GM18520 (cell line): ENCODE results near the gene XIAP.
"Not testable (repeated sequence)": the region's sequence is repeated elsewhere in the genome, so short reads cannot be mapped to it uniquely, and the experiment has no call there.

Experiments
- ATAC-seq: cut with Tn5 transposase; IDR thresholded peaks from one replicate; pipeline ENCODE4 v1.9.1; 2021; ENCODE audit not compliant: unreplicated experiment

Gene XIAP

DNA sequence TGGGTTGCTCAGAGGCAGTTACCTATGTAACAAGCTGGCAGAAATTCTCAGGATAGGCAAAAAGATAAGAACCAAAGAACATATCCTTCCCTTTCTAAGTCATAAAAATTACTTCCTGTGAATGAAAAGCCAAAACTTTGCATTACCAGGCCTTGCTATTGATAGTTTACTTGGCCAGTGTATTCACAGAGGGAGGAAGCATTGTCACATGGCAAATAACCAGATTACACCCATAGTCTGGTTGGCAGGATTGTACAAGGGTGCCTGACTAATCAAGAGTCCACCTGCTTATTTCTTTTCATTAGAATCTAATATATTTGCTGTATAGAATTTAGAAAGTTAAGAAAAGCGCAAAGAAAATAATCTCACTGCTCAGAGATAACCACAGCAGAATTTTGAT, 14.1 kb downstream of the XIAP start:
- no peak for ATAC-seq

DNA sequence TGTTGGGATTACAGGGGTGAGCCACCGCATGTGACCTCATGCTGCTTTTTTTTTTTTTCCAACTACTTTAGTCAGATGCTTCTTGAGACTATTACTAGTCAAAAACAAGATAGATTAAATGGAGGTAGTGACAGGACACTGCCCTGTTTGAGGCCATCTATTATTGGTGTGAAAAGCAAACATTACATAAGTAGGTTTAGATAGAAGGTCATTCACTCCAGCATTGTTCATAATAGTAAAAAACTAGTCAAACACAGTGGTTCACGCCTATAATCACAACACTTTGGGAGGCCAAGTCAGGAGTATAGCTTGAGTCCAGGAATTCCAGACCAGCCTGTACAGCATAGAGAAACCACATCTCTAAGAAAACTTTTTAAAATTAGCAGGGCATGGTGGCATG, 16.3 kb downstream of the XIAP start:
- ATAC-seq: no peak

DNA sequence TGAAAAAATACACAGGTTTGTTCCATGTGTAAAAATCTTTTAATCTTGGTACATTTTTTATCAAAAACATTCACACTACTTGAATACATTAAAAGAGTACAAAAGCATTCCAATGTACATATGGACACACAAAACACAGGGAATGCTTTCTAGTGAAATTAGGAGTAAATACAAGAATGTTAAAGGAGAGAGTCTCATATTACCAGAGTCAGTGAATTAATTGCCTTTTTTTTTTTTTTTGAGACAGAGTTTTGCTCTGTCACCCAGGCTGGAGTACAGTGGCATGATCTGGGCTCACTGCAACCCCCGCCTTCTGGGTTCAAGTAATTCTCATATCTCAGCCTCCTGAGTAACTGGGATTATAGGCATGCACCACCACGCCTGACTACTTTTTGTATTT, 17.0 kb downstream of the XIAP start:
- no peak for ATAC-seq

DNA sequence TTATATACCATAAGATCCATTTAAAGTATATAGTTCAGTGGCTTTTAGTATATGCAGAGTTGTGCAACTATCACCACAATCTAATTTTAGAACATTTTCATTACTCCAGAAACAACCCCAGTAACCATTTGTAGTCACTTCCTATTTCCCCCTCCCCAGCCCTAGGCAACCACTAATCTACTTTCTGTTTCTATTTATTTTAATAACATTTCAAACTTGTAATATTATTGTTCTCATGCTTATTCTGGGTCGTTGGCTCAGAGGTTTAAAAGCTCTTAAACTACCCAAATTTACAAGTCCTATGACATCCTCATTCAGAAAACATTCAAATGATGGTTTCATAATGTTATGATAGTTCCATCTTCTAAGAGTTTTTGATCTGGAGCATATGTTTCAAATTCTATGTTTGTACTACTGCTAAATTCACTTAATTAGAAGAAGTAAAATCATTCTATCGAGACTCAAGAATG, 18.4 kb downstream of the XIAP start:
- peak; percentile 78 for ATAC-seq

DNA sequence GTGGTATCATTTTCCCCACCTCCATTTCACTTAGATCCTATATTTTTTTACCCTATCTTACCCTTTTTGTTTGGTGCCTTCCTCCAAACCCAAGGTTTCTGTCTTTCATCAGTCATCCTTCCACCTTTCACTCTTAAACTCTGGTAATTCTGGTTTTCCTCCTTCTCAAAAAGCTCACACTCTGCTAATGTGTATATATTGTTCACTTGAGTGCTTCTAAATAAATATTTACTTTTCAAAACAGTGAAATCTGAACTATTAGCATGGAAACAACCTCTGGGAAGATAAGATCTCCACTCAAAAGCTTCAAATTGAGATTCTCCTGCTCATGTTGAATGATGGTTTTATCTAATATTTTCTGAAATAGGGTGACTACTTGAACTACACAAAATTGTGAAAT, 21.5 kb downstream of the XIAP start:
- no peak for ATAC-seq

DNA sequence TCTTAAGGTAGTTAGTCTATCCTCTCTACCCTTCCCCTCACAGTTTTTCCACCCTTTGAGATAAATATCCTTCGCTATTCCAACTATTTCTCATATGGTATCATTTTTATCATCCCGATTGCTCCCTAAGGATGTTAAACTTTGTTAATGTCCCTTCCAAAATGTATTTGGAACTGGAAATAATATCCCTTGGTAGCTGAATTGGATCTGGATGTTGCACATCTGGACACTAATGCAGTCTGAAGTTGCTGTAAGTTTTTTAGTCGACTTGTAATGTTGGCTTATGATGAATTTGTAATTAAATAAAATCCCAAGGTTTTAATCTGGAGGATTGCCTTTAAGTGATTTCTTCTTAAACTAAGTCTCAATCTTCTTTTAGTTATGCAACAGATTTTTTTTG, 22.5 kb downstream of the XIAP start:
- no peak for ATAC-seq

DNA sequence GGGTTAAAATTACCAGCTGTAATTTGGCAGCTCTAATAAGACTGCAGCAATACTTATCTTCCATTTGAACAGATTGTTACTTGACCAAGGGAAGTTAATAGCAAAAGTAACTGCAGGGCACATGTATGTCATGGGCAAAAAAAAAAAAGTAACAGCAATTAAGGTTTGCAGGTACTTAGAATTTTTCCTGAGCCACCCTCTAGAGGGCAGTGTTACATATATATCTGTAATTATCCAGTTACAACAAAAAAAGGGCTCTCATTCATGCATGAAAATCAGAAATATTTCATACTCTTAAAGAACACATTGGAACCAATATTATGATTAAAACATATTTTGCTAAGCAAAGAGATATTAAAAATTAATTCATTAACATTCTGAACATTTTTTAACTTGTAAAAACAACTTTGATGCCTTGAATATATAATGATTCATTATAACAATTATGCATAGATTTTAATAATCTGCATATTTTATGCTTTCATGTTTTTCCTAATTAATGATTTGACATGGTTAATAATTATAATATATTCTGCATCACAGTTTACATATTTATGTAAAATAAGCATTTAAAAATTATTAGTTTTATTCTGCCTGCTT, 25.1 kb downstream of the XIAP start:
- no peak for ATAC-seq

DNA sequence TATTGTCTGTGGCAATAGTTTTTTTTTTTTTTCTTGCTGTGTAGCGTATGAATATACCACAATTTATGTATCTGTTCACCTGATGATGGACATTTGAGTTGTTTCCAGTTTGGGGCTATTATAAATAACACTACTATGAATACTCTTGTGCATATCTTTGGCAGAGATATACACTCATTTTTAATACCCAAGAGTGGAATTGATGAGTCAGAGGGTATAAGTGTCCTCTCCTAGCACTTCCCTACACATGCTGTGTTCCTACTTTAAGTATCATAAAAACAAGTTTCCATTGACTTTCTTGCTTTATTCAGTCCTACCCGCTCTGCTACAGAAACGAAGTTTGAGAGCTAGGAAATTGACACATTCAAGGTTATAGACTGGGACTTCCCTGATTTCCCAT, 39.8 kb downstream of the XIAP start:
- ATAC-seq: no peak

DNA sequence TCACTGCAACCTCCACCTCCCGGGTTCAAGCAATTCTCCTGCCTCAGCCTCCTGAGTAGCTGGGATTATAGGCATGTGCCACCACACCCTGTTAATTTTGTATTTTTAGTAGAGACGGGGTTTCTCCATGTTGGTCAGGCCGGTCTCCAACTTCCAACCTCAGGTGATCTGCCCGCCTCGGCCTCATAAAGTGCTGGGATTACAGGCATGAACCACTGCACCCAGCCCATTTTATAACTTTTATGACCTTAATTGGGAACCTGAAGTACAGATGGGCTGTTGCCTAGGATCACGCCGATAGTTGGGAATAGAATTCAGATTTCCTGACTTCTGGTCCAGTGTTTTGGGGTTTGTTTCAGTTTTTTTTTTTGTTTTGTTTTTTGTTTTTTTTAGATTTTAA, 43.4 kb downstream of the XIAP start:
- ATAC-seq: not testable (repeated sequence)

DNA sequence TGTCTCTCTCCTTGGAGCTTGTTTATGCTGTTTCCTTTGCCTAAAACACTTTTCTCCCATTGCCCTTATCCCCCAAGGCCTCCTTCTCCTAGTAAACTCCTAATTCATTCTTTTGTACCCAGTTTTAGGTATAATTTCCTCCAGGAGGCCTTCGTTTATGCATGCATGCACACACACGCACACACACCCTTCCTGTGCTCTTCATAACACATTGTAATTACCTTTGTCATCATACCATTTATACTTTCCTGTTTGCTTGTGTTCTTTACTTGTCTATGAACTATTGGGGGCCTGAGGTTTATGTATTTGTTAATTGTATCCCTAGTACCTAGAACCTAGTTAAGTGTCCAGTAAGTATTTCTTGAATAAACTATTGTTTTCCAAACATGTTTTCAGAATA, 45.5 kb downstream of the XIAP start:
- ATAC-seq: no peak

DNA sequence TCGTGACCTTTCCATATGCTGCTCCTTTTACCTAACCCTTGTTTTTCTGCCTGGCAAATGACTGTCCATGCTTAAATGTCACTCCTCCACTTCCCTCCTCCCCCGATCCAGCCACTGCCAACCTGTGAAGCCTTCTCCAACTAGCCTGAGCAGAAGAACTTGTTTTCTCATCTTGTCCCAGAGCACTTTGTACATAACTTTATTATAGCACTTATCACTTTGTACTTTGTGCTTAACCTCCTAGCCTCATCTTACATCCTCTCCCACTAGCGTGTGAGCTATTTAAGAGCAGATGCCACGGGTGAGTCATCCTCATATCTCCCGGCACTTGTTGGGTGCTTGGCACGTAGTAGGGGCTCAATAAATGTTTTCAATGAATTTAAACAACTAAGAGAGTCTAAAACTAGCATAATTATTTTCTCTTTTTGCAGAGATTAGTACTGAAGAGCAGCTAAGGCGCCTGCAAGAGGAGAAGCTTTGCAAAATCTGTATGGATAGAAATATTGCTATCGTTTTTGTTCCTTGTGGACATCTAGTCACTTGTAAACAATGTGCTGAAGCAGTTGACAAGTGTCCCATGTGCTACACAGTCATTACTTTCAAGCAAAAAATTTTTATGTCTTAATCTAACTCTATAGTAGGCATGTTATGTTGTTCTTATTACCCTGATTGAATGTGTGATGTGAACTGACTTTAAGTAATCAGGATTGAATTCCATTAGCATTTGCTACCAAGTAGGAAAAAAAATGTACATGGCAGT, 46.9 kb downstream of the XIAP start:
- no peak for ATAC-seq

DNA sequence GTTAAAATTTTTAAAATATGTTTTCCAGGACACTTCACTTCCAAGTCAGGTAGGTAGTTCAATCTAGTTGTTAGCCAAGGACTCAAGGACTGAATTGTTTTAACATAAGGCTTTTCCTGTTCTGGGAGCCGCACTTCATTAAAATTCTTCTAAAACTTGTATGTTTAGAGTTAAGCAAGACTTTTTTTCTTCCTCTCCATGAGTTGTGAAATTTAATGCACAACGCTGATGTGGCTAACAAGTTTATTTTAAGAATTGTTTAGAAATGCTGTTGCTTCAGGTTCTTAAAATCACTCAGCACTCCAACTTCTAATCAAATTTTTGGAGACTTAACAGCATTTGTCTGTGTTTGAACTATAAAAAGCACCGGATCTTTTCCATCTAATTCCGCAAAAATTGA, 49.7 kb downstream of the XIAP start:
- no peak for ATAC-seq

DNA sequence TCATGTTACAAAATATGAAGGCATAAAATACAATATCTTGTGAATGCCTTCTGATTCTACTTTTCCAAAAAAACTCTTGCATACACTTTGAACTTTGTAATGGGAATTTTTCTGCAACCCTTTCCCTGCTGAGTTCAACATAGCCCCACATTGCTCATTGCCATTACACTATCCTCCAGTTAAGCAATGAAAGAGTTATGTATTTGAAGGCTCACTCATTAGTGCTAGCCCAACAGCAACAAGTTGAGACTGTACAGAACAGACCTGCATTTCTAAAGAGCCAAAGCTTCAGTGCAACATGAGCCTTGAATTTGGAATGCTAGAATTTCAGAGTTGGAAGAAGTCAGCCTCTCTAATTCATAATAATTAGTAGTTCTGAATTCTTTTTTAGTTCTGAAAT, 57.2 kb downstream of the XIAP start:
- no peak for ATAC-seq

DNA sequence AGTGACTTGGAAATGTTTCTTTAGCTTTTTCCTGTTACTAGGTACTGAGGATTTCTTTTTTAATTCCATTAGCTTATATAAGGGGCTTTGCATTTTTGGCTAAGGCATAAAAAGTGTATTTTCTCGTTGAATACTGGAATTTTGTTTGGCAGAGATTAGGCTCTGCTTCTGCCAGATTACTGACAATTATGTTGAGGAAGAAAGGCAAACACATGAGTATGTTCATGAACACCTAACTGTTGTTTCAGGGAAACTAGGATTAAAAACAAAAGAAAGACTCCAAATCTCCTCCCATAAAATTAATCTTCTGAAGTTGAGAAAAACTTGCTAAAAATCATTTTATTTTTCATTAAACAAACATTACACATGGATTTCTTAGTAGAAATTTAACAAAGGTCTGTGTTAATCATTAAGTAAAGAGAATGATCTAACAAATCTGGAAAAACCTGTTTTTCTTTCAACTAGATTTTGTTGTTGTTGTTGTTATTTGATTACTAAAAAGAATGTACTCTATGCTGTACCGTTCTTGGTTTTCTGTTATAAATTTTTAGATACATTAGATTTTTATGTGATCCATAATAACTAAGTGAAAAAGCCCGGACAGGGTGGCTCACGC, 58.4 kb downstream of the XIAP start:
- ATAC-seq: no peak

DNA sequence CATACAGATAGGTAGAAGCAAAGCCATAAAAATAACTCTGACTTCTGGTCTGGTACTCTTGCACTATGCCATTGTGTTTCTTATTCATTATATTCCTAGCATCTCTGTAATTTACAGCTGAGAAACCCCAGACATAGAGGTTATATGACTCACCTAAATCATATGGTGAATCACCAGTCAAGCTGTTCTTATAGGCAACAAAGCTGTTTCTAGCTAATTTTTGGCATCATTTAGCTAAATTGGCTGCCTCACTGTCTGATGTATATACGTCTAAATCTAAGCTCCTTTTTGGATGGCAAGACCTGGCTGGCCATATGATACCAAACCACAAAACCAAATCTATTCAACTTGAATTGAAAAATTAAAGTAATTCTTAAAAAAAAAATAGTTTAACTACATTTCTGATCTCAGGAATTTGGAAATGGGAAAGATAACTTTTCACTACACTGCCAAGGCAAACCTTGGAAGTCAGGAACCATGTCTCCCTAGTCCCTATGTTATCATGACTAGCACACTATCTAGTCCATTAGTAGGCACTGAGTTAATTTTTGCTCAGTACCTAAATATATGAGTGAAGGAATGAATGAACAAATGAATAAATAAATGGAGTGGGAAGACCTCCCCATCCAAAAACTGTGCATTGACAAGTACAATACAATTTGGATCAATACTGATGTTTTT, 60.4 kb downstream of the XIAP start:
- no peak for ATAC-seq

DNA sequence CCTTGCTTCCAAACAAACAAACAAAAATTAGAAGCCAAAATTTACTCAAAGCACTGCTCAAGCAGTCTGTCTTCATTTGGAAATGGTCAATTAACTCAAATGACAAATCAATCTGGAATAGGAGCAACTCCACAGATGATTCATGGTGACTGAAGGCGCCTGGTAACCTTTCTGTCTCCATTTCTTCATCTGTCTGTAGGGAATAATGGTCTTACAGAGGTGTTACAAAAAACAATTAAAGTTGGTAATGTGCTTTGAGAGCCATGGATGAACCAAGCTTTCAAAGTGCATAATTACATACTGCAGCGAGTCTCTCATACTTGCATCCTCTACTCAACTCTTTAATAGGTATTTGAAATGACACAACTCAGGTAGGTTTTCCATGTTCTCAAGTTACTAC, 63.4 kb downstream of the XIAP start:
- ATAC-seq: no peak

DNA sequence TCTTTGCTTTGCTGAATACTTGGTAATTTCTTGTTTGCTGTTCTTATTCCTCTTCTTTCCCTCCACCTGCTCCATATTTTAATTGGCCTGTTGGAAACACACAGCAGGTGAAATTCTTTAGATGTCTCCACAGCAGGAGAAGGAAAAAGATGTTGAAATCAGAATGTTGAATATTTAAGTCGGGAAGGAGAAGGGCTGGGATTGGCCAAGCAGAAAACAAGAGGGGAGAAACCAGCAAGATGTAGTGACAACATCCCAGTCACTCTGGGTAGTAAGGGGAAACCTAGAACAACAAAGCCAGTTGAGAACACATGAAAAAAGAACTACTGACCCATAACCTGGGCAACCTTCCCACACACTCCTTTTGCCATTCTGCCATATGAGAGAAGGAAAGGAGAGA, 64.3 kb downstream of the XIAP start:
- no peak for ATAC-seq

DNA sequence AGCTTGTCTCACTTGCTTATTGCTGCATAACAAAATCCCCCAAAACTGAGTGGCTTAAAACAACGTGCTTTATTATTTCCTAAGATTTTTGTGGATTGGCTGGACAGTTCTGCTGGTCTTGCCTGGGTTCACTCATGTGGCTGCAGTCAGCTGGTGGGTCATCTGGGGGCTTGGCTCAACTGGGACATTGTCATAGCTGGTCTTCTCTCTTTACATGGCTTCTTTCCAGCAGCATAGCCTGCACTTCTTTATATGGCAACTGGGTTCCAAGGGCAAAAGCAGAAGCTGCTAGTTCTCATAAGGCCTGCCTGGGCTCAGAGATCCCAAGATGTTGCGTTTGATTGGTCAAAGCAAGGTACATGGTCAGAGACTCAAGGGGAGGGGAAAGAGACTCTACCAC, 68.0 kb downstream of the XIAP start:
- ATAC-seq: no peak

DNA sequence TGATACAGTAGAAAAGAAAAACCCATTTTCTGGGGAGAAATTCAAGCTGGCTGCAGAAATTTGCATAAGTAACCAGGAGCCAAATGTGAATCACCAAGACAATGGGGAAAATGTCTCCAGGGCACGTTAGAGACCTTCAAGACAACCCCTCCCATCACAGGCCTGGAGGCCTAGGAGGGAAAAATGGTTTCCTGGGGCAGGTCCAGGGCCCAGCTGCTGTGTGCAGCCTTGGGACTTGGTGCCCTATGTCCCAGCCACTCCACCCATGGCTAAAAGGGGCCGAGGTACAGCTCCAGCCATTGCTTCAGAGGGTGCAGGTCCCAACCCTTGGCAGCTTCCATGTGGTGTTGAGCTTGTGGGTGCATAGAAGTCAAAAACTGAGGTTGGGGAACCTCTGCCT, 72.2 kb downstream of the XIAP start:
- ATAC-seq: not testable (repeated sequence)

DNA sequence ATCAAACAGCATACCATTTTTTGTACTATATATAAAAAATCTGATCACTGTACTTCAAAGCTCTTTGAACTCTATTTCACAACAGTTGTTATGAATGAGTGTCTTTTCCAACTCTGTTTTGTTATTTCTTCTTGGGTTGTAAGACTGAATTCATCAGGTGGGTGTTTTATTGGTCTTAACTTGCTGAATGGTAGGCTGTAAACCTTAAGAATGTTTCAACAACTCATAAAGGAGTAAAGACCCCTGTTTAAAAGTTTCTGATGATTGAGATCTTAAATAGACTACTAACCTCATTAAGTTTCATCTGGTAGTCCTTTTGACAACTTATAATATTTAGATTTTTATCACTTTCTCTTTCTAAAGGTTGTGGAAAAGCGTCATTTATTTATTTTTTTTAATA, 83.2 kb downstream of the XIAP start:
- no peak for ATAC-seq

DNA sequence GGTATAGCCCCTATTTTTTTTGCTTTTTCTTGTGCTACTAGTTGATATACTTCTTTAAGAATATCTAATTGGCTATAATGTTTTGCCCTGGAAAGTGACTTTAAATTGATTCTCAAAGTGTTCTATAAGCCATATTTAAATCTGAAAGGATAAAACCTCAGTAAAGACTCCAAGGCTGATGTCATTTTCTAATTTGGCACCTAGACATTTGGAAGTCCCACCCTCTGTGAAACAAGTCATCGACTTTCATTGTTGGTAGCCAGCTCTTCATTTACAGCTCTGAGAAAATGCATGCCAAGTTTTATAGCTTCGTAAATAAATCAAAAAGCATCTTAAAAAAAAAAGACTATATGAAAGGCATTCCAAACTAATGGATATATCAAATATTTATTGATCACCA, 83.6 kb downstream of the XIAP start:
- ATAC-seq: no peak

DNA sequence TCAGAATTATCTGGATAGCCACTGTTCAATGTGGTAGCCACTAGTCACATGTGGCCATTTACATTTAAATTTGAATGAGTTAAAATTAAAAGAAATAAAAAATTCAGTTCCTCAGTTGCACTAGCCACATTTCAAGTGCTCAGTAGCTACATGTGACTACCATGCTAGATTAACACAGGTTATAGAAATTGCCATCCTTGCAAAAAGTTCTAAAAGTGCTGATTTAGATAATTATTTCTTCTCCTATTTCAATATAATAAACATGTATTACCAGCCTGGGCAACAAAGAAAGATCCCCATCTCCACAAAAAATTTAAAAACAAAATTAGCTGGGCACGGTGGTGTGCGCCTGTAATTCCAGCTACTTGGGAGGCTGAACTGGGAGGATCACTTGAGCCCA, 90.0 kb downstream of the XIAP start:
- no peak for ATAC-seq
